IMR-90 (cell line): Measurements from ENCODE around the gene SHB. TPM values are rescaled to one million over a fixed set of nuclear protein-coding genes. Genes with fewer than 3 reads are reported as not detected.

Experiments
- ATAC-seq: fragments of 200-7000 bp; cut with Tn5 transposase; 2 replicates; pipeline ENCODE4 v1.9.1; 2020; ENCODE audit warnings: low read depth, mild to moderate bottlenecking, moderate library complexity
- BruUV-seq: library from RNA; stranded (reverse); fragments of 400-500 nt; replicated peaks from 2 replicates; lab custom pipeline; 2021; lab: Mats Ljungman, UMichigan
- CTCF ChIA-PET: fragments of 300-600 bp; formaldehyde crosslinking; extraction: SDS; loops from one replicate; lab custom pipeline; 2021; ENCODE audit warnings: antibody characterized with exemption; lab: Yijun Ruan, JAX
- POLR2A ChIA-PET: fragments of 300-600 bp; sonication (Branson Sonifier 250); formaldehyde crosslinking; loops from one replicate; lab custom pipeline; 2022; ENCODE audit warnings: antibody characterized with exemption; ENCODE audit not compliant: unreplicated experiment; lab: Charles Lee
- DNase-seq: peaks from one replicate; pipeline ENCODE4 v3.0.0; 2013
- H2AFZ ChIP-seq: replicated peaks from 2 replicates; pipeline ENCODE3; 2013; ENCODE audit warnings: low read length, mild to moderate bottlenecking; ENCODE audit not compliant: poor library complexity
- H2AK5ac ChIP-seq: 2 replicates; pipeline ENCODE4 v1.6.1; 2013; ENCODE audit warnings: low read depth, low read length, inconsistent platforms
- H2AK9ac ChIP-seq: replicated peaks from 2 replicates; pipeline ENCODE3; 2013; ENCODE audit warnings: mild to moderate bottlenecking, low read depth, low read length, moderate library complexity; ENCODE audit not compliant: poor library complexity
- H2BK120ac ChIP-seq: 2 replicates; pipeline ENCODE4 v1.6.1; 2013; ENCODE audit warnings: low read depth, low read length, inconsistent platforms
- H2BK15ac ChIP-seq: 3 replicates; pipeline ENCODE4 v1.6.1; 2013; ENCODE audit warnings: low read depth, low read length, inconsistent platforms
- H2BK20ac ChIP-seq: 2 replicates; pipeline ENCODE4 v1.6.1; 2013; ENCODE audit warnings: low read depth, mild to moderate bottlenecking, inconsistent platforms, low read length, moderate library complexity
- H2BK5ac ChIP-seq: 2 replicates; pipeline ENCODE4 v1.6.1; 2013; ENCODE audit warnings: mild to moderate bottlenecking, low read depth, low read length, inconsistent platforms; ENCODE audit not compliant: poor library complexity, severe bottlenecking
- H3K14ac ChIP-seq: replicated peaks from 2 replicates; pipeline ENCODE4 v1.6.1; 2013; ENCODE audit warnings: low read depth, low read length, inconsistent platforms
- H3K18ac ChIP-seq: 2 replicates; pipeline ENCODE4 v1.6.1; 2013; ENCODE audit warnings: low read depth, low read length, control low read depth
- H3K23ac ChIP-seq: 2 replicates; pipeline ENCODE4 v1.6.1; 2013; ENCODE audit warnings: low read depth, low read length, inconsistent platforms
- H3K27ac ChIP-seq: 2 replicates; pipeline ENCODE4 v1.5.1; 2013; ENCODE audit warnings: mild to moderate bottlenecking, control low read depth, low read length; ENCODE audit not compliant: insufficient read depth
- H3K27me3 ChIP-seq: 2 replicates; pipeline ENCODE4 v1.6.1; 2013; ENCODE audit warnings: low read length; ENCODE audit not compliant: control insufficient read depth, insufficient read depth
- H3K36me3 ChIP-seq: 2 replicates; pipeline ENCODE4 v1.6.1; 2013; ENCODE audit warnings: low read length, mixed read lengths; ENCODE audit not compliant: control insufficient read depth, insufficient read depth
- H3K4ac ChIP-seq: 2 replicates; pipeline ENCODE4 v1.6.1; 2013; ENCODE audit warnings: low read depth, low read length, inconsistent platforms
- H3K4me1 ChIP-seq: 2 replicates; pipeline ENCODE4 v1.6.1; 2013; ENCODE audit warnings: low read length, mixed read lengths; ENCODE audit not compliant: control insufficient read depth, insufficient read depth
- H3K4me2 ChIP-seq: 2 replicates; pipeline ENCODE4 v1.6.1; 2013; ENCODE audit warnings: low read depth, mild to moderate bottlenecking, control low read depth, low read length, moderate library complexity
- H3K4me3 ChIP-seq: 2 replicates; pipeline ENCODE4 v1.5.1; 2013; ENCODE audit warnings: low read depth, mild to moderate bottlenecking, control low read depth, low read length, moderate library complexity; ENCODE audit not compliant: insufficient read depth
- H3K56ac ChIP-seq: 2 replicates; pipeline ENCODE4 v1.6.1; 2013; ENCODE audit warnings: low read length, inconsistent platforms; ENCODE audit not compliant: insufficient read depth; ENCODE audit errors: extremely low read depth
- H3K79me1 ChIP-seq, 2 experiments: 2 replicates each; pipeline ENCODE4 v1.6.1; 2013; ENCODE audit warnings: low read length in 2 of 2, inconsistent platforms in 1 of 2, low read depth in 1 of 2
- H3K9ac ChIP-seq: 2 replicates; pipeline ENCODE4 v1.6.1; 2013; ENCODE audit warnings: low read depth, low read length, control low read depth
- H3K9me1 ChIP-seq: 2 replicates; pipeline ENCODE4 v1.6.1; 2013; ENCODE audit warnings: low read length, inconsistent platforms; ENCODE audit not compliant: insufficient read depth
- H3K9me3 ChIP-seq: 2 replicates; pipeline ENCODE4 v1.6.1; 2013; ENCODE audit warnings: low read length; ENCODE audit not compliant: control insufficient read depth, insufficient read depth
- H4K20me1 ChIP-seq: 2 replicates; pipeline ENCODE4 v1.6.1; 2013; ENCODE audit warnings: low read length, inconsistent platforms; ENCODE audit not compliant: insufficient read depth
- H4K5ac ChIP-seq: 2 replicates; pipeline ENCODE4 v1.6.1; 2013; ENCODE audit warnings: mild to moderate bottlenecking, low read depth, low read length, control low read depth
- H4K8ac ChIP-seq, 2 experiments: 2 replicates each; pipeline ENCODE4 v1.6.1; 2013; ENCODE audit warnings: low read depth in 2 of 2, low read length in 2 of 2, control low read depth in 1 of 2, inconsistent platforms in 1 of 2
- H4K91ac ChIP-seq: 2 replicates; pipeline ENCODE4 v1.6.1; 2013; ENCODE audit warnings: low read depth, low read length, inconsistent platforms; ENCODE audit not compliant: insufficient read depth
- CEBPB ChIP-seq: IDR thresholded peaks from 2 replicates; pipeline ENCODE4 v1.6.1; 2012; ENCODE audit warnings: low read depth, low read length, improper control_type of control experiment
- NFE2L2 ChIP-seq: fragments of 150-350 bp; IDR thresholded peaks from 2 replicates; pipeline ENCODE4 v1.6.1; 2016; ENCODE audit warnings: low read depth, mild to moderate bottlenecking, low read length
- RCOR1 ChIP-seq: IDR thresholded peaks from 2 replicates; pipeline ENCODE4 v1.6.1; 2012; ENCODE audit warnings: mild to moderate bottlenecking, low read length, improper control_type of control experiment; ENCODE audit not compliant: insufficient replicate concordance
- SMC3 ChIP-seq: fragments of 150-350 bp; IDR thresholded peaks from 2 replicates; pipeline ENCODE4 v1.6.1; 2016; ENCODE audit warnings: low read depth, mild to moderate bottlenecking, antibody characterized with exemption, low read length, moderate library complexity
- WGBS, 2 experiments: methylation state at CpG; one replicate each; pipeline versions ENCODE4 v1.1.5 to v1.1.7; 2013; ENCODE audit warnings: missing lambda C conversion rate in 2 of 2; ENCODE audit not compliant: insufficient read length in 1 of 2; ENCODE audit errors: extremely low coverage in 2 of 2; 5-methylcytosine and 5-hydroxymethylcytosine counted together
- dilution Hi-C: fragments of 300-500 bp; cut with HindIII; formaldehyde crosslinking; loops from one replicate; pipeline ENCODE4 v1.14.3; 2018; ENCODE audit warnings: low sequenced_read_pairs; ENCODE audit not compliant: unreplicated experiment
- in situ Hi-C: fragments of 300-500 bp; cut with MboI; formaldehyde crosslinking; loops from 3 replicates; pipeline ENCODE4 v1.14.3; 2019; ENCODE audit warnings: low sequenced_read_pairs, inconsistent platforms, mixed read lengths
- intact Hi-C: fragments of 100-400 bp; cut with micrococcal nuclease; formaldehyde crosslinking; loops from 2 replicates; pipeline ENCODE4 v1.10.0; 2022
- polyA plus RNA-seq, 3 experiments: library from polyadenylated mRNA; depleted of rRNA; stranded (reverse); fragments of >200 nt; gene quantifications; 2 replicates each; pipeline ENCODE4 v1.2.3, GENCODE V29; 2012; ENCODE audit warnings: low replicate concordance in 1 of 3
- total RNA-seq: library from RNA; depleted of rRNA; stranded (reverse); fragments of >200 nt; gene quantifications from 2 replicates; pipeline ENCODE4 v1.2.3, GENCODE V29; 2012

SHB gene
- total and polyA plus RNA-seq, 2 of the 4 experiments (the other 2 are of a cell fraction): 6.1 to 20.4 TPM

DNA sequence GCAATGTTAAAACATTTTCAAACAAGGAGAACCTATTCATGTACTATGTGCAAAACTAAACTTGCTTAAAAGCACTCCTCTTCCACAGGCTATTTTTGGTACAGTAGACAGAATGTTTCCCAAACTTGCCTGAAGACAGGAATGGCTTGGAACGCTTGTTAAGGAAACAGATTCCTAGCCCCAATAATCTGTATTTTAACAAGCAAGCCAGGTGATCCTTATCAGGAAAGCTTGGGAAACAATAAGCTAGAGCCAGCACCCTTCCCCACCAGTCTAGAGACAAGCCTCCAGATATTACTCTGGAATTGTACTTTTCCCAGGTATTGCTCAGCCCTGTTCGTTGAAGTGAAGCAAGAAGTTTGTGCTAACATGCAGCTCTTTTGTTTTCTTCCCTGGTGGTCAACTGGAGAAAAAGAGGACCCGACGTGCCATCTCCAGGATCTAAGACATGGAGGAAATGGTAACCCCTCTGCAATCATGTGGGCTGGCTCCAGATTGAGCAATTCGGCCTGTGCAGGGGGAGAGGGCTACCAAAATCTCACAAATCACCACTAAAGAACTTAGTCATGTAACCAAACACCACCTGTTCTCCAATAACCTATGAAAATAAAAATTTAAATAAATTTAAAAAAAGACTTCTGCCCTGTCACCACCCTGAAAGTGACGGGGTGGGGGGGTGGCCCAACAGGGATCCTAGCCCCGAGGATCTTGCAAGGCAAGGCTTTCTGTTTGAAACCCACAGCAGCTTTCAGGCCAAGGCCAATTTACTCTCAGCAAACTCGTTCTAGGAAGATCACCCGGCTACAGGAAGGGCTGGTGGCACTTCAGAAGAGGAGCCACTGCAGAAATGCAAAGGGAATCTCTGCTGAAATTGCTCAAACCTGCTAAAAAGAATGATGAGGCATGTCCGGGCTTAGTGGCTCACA, 48.6 kb downstream of the SHB start:
- Histone ChIP-seq H3K36me3 (peaks cover 14% of the 10 kb centered on the region), H3K9me1 (peaks cover 38% of the 10 kb centered on the region), H3K14ac (peak overlapping the region; percentile 66), H3K4me3 (no peak overlapping the region), H3K27me3 (no peaks in the 10 kb centered on the region), H2AFZ (no peak overlapping the region), H3K23ac (peak overlapping the region; percentile 61), H2AK5ac (peak overlapping the region; percentile 18), H3K18ac (peak overlapping the region; percentile 56), H3K4me1 (peaks cover 66% of the 10 kb centered on the region), H3K9me3 (no peaks in the 10 kb centered on the region), H2BK20ac (peak overlapping the region; percentile 38; the same call in 1 of the 2 replicates), H2BK15ac (peak overlapping the region; percentile 35; the same call in 1 of the 3 replicates), H4K91ac (peak overlapping the region; percentile 94), H2AK9ac (peak overlapping the region; percentile 3), H3K9ac (no peak overlapping the region; the same call in 1 of the 2 replicates), H3K4me2 (peak overlapping the region; percentile 40; the same call in 1 of the 2 replicates), H3K56ac (peak overlapping the region; percentile 44; the same call in 1 of the 2 replicates), H3K27ac (peak overlapping the region; percentile 49; the same call in 1 of the 2 replicates), H3K79me1 (peaks cover 32 to 89% of the 10 kb centered on the region in 2 experiments), H4K20me1 (peaks cover 27% of the 10 kb centered on the region), H4K5ac (peak overlapping the region; percentile 30; the same call in 1 of the 2 replicates), H4K8ac (peak overlapping the region in 1 of 2 experiments; percentile 87; a peak in 3 of 4 replicates), H2BK120ac (peak overlapping the region; percentile 92), H3K4ac (peak overlapping the region; percentile 93; the same call in 1 of the 2 replicates), H2BK5ac (peak overlapping the region; percentile 64)
- intact Hi-C loops (loop anchor here (5.0 kb wide), 1 partner anchor 43 kb away; no protein-coding TSS in a partner anchor), in situ Hi-C loops (loop anchor here (5.0 kb wide), 1 partner anchor 42 kb away; no protein-coding TSS in a partner anchor), dilution Hi-C loops (no loop called here)
- ATAC-seq (no peak), DNase-seq (no peak)
- CTCF ChIA-PET: no interaction called here
- BruUV-seq: no TSS peak
- TF ChIP-seq NFE2L2 (no peak), SMC3 (no peak), RCOR1 (no peak), CEBPB (peak; percentile 50)
- WGBS, 2 experiments: 100% methylated on average over 3 of the region's 10 CpGs; no CpG with 5 or more reads in 1 of the 2 experiments
- POLR2A ChIA-PET: no interaction called here
